ENCODE measurements around the gene PPP1R37.

The PPP1R37 gene

DNA sequence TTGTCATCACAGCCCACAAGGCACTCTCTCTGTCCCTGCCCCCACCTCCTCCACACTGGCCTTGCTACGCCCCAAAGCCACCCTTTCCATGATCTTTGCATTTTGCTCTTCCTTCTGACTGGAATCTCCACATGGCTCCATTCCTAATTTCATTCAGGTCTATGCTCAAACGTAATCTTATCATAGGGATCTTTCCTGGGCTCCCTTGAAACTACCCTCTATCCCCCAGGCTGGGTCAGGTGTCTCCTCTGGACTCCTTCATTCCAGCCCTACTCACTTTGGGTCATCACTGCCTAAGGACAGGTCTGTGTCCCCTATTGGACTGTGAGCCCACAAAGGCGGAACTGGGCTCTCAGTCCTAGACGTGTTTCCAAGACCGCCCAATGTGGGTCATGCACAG lies 10.8 kb upstream of the PPP1R37 start:
- no peaks in the 10 kb centered on the region for H3K9me3 ChIP-seq (ENCODE audit: control insufficient read depth, insufficient read depth, low read depth, low read length)
- H3K4me3 ChIP-seq (ENCODE audit: low read depth, low read length): no peak overlapping the region
- H3K36me3 ChIP-seq (ENCODE audit: control insufficient read depth in 2 of 2, insufficient read depth in 1 of 2, low read length in 2 of 2): peaks cover 29 to 37% of the 10 kb centered on the region in 2 experiments; a peak in 2 of 3 replicates
- CTCF ChIA-PET: interaction anchor here (0.9 kb wide), 1 partner anchor 23 kb away, joined by 4 read pairs; no protein-coding TSS in a partner anchor
- TF ChIP-seq PRDM4 (tag by site-specific recombination; IDR thresholded peaks at IDR 0.05) (peak; percentile 92), HOXA7 (CRISPR knock-in tag; IDR thresholded peaks at IDR 0.05; ENCODE audit: borderline replicate concordance) (no peak)
- POLR2A ChIA-PET: interaction anchor here (2.0 kb wide), 1 partner anchor 10 kb away, joined by 16 read pairs; the partner anchor contains the start of gene PPP1R37
- no peak overlapping the region for H3K27ac ChIP-seq (ENCODE audit: extremely low read depth, low read depth, low read length)
- H3K4me1 ChIP-seq (ENCODE audit: control insufficient read depth, insufficient read depth, low read length): peaks cover 7% of the 10 kb centered on the region

- 0 out of 2 replicates have a peak, but pooled peaks have one; percentile 44 for TF ChIP-seq ZNF768 (tag by site-specific recombination; IDR thresholded peaks at IDR 0.05)
- no peak for TF ChIP-seq GFI1B (tag by site-specific recombination; IDR thresholded peaks at IDR 0.05)
- no peak overlapping the region for H3K4me3 ChIP-seq (ENCODE audit: low read depth, low read length)
- ChIA-PET POLR2A (no interaction called here), CTCF (interaction anchor here (0.6 kb wide), 1 partner anchor 247 kb away, joined by 3 read pairs; no protein-coding TSS in a partner anchor)
- H3K4me1 ChIP-seq (ENCODE audit: control insufficient read depth, insufficient read depth, low read length): peaks cover 11% of the 10 kb centered on the region
- H3K27ac ChIP-seq (ENCODE audit: extremely low read depth, low read depth, low read length): no peak overlapping the region
- peaks cover 44 to 48% of the 10 kb centered on the region in 2 experiments; a peak in 2 of 3 replicates for H3K36me3 ChIP-seq (ENCODE audit: control insufficient read depth in 2 of 2, insufficient read depth in 1 of 2, low read length in 2 of 2)
- no peaks in the 10 kb centered on the region for H3K9me3 ChIP-seq (ENCODE audit: control insufficient read depth, insufficient read depth, low read depth, low read length)
These were observed 6.5 kb upstream of the PPP1R37 start for GRCh38 chr19:45086480-45086879.

GRCh38 chr19:45087531-45087930 lies 5.4 kb upstream of the PPP1R37 start:
- Histone ChIP-seq H3K9me3 (ENCODE audit: control insufficient read depth, insufficient read depth, low read depth, low read length) (no peaks in the 10 kb centered on the region), H3K4me3 (ENCODE audit: low read depth, low read length) (no peak overlapping the region), H3K36me3 (ENCODE audit: control insufficient read depth in 2 of 2, insufficient read depth in 1 of 2, low read length in 2 of 2) (peaks cover 34 to 38% of the 10 kb centered on the region in 2 experiments; a peak in 2 of 3 replicates), H3K27ac (ENCODE audit: extremely low read depth, low read depth, low read length) (no peak overlapping the region), H3K4me1 (ENCODE audit: control insufficient read depth, insufficient read depth, low read length) (peaks cover 11% of the 10 kb centered on the region)
- TF ChIP-seq ZNF19 (tag by site-specific recombination; IDR thresholded peaks at IDR 0.05; ENCODE audit: low read depth) (no peak), ZBTB44 (tag by site-specific recombination; IDR thresholded peaks at IDR 0.05) (no peak), YY1 (tag by site-specific recombination; IDR thresholded peaks at IDR 0.05) (no peak), ZNF24 (tag by site-specific recombination; IDR thresholded peaks at IDR 0.05) (no peak), ZNF621 (tag by site-specific recombination; IDR thresholded peaks at IDR 0.05) (no peak), ZNF114 (tag by site-specific recombination; IDR thresholded peaks at IDR 0.05) (no peak), ZBTB49 (tag by site-specific recombination; IDR thresholded peaks at IDR 0.05; ENCODE audit: low read depth) (no peak), SALL2 (tag by site-specific recombination; IDR thresholded peaks at IDR 0.05; ENCODE audit: borderline replicate concordance) (no peak), ZNF426 (tag by site-specific recombination; IDR thresholded peaks at IDR 0.05) (no peak), ZNF580 (tag by site-specific recombination; IDR thresholded peaks at IDR 0.05) (no peak), ZNF510 (tag by site-specific recombination; IDR thresholded peaks at IDR 0.05; ENCODE audit: insufficient replicate concordance) (no peak), KLF8 (tag by site-specific recombination; IDR thresholded peaks at IDR 0.05) (no peak), ZNF157 (tag by site-specific recombination; IDR thresholded peaks at IDR 0.05) (no peak), ZNF629 (tag by site-specific recombination; IDR thresholded peaks at IDR 0.05) (no peak), KLF1 (tag by site-specific recombination; IDR thresholded peaks at IDR 0.05) (no peak), ZNF350 (tag by site-specific recombination; IDR thresholded peaks at IDR 0.05) (no peak), ZNF626 (tag by site-specific recombination; IDR thresholded peaks at IDR 0.05) (no peak), ZNF768 (tag by site-specific recombination; IDR thresholded peaks at IDR 0.05) (no peak), ZNF473 (tag by site-specific recombination; IDR thresholded peaks at IDR 0.05) (no peak)
- TF ChIP-seq, protein P1, sequence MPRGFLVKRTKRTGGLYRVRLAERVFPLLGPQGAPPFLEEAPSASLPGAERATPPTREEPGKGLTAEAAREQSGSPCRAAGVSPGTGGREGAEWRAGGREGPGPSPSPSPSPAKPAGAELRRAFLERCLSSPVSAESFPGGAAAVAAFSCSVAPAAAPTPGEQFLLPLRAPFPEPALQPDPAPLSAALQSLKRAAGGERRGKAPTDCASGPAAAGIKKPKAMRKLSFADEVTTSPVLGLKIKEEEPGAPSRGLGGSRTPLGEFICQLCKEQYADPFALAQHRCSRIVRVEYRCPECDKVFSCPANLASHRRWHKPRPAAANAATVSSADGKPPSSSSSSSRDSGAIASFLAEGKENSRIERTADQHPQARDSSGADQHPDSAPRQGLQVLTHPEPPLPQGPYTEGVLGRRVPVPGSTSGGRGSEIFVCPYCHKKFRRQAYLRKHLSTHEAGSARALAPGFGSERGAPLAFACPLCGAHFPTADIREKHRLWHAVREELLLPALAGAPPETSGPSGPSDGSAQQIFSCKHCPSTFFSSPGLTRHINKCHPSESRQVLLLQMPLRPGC (tag by site-specific recombination; IDR thresholded peaks at IDR 0.05): no peak
- POLR2A ChIA-PET: no interaction called here
- CTCF ChIA-PET: no interaction called here

All from HEK293 (cell line).